ENCODE measurements around the gene DNAJB5.

DNA sequence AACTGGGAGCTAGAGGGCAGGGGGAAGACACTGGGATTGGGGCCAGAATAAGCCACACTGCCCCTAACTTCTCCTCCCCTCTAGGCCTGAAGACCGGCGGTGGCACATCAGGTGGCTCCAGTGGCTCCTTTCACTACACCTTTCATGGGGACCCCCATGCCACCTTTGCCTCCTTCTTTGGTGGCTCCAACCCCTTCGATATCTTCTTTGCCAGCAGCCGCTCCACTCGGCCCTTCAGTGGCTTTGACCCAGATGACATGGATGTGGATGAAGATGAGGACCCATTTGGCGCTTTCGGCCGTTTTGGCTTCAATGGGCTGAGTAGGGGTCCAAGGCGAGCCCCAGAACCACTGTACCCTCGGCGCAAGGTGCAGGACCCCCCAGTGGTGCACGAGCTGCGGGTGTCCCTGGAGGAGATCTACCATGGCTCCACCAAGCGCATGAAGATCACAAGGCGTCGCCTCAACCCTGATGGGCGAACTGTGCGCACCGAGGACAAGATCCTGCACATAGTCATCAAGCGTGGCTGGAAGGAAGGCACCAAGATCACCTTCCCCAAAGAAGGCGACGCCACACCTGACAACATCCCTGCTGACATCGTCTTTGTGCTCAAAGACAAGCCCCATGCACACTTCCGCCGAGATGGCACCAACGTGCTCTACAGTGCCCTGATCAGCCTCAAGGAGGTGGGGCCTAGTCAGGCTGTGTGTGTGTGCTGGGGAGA, 6.8 kb downstream of the DNAJB5 start:
- TF ChIP-seq, protein P1, sequence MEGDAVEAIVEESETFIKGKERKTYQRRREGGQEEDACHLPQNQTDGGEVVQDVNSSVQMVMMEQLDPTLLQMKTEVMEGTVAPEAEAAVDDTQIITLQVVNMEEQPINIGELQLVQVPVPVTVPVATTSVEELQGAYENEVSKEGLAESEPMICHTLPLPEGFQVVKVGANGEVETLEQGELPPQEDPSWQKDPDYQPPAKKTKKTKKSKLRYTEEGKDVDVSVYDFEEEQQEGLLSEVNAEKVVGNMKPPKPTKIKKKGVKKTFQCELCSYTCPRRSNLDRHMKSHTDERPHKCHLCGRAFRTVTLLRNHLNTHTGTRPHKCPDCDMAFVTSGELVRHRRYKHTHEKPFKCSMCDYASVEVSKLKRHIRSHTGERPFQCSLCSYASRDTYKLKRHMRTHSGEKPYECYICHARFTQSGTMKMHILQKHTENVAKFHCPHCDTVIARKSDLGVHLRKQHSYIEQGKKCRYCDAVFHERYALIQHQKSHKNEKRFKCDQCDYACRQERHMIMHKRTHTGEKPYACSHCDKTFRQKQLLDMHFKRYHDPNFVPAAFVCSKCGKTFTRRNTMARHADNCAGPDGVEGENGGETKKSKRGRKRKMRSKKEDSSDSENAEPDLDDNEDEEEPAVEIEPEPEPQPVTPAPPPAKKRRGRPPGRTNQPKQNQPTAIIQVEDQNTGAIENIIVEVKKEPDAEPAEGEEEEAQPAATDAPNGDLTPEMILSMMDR (IDR thresholded peaks at IDR 0.05) = no peak
- TF ChIP-seq POLR2A (IDR thresholded peaks at IDR 0.05) = no peak
